ENCODE measurements around the gene ISLR2.

The ISLR2 gene

DNA sequence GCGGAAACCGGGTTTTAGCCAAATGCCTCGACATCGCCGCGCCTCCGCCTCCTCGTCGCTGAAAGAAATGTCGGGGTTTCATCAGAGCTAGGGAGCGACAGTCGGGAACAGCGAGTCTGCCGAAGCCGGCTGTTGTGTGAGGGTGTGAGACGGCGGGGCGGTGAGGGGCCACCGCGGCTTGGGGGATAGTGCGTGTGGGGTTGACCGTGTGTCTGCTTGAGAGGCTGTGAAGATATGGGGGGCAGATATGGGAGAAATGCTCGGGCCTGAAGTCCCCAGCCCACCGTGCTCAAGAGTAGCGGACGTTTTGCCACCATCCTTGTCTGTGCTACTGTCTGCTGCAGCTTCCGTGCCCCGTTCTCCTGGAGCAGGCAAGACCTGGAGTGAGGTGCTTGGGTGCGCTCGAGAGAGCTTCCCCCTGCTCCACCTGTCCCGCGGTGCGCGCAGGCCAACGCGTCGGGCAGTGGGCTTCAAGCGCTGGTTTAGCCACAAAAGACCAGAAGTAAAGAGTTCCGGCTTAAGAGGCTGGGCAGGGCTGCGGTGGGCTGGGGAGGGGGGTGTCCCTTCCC lies 716 bp upstream of the ISLR2 start:
- no peak for DNase-seq

- no peak for DNase-seq
Measured at GRCh38 chr15:74130849-74131627, 652 bp downstream of the ISLR2 start.

DNA sequence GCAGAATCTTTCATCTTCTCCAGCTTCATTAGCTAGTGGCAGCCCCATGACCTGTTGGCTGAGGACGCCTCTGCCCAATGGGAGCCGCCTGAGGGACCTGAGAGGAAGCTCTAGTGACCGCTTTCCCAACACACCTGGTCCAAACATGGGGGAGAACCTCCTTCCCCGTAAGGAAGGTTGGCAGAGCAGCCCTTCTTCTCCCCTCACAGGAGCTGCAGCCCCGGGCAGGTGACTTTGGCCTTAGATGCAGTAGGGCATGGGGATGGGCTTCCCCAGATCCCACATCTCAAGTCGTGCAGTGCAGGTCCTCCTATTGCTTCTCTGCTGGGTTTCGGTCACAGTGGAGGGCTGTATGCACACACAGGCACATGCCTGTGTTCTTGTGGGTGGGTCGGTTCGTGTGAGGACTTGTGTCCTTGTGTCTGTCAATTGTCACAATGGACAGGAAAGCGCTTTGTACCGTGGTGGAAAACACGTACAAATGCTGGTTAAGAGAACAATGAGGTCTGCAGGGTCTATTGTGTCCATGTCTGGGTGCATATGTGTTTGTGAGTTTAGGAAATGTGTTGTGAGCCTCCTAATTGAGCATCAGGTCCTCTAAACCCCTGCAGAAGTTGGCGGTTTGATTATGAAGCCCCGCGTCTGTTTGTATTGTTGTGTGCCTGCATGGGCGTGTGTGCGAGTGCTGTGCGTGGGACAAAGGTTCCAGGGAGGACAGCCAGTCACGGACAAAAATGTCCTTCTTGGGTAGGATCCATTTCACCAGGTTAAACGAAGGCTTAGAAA lies 1.4 kb downstream of the ISLR2 start:
- DNase-seq = no peak

DNA sequence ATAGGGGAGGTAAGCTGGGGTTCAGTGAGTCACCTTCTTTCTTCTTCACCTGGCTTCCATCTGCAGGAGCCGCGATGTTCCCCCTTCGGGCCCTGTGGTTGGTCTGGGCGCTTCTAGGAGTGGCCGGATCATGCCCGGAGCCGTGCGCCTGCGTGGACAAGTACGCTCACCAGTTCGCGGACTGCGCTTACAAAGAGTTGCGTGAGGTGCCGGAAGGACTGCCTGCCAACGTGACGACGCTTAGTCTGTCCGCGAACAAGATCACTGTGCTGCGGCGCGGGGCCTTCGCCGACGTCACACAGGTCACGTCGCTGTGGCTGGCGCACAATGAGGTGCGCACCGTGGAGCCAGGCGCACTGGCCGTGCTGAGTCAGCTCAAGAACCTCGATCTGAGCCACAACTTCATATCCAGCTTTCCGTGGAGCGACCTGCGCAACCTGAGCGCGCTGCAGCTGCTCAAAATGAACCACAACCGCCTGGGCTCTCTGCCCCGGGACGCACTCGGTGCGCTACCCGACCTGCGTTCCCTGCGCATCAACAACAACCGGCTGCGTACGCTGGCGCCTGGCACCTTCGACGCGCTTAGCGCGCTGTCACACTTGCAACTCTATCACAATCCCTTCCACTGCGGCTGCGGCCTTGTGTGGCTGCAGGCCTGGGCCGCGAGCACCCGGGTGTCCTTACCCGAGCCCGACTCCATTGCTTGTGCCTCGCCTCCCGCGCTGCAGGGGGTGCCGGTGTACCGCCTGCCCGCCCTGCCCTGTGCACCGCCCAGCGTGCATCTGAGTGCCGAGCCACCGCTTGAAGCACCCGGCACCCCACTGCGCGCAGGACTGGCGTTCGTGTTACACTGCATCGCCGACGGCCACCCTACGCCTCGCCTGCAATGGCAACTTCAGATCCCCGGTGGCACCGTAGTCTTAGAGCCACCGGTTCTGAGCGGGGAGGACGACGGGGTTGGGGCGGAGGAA lies 2.6 kb downstream of the ISLR2 start:
- no peak for DNase-seq

GRCh38 chr15:74133694-74134386 lies 3.5 kb downstream of the ISLR2 start:
- no peak for DNase-seq

DNA sequence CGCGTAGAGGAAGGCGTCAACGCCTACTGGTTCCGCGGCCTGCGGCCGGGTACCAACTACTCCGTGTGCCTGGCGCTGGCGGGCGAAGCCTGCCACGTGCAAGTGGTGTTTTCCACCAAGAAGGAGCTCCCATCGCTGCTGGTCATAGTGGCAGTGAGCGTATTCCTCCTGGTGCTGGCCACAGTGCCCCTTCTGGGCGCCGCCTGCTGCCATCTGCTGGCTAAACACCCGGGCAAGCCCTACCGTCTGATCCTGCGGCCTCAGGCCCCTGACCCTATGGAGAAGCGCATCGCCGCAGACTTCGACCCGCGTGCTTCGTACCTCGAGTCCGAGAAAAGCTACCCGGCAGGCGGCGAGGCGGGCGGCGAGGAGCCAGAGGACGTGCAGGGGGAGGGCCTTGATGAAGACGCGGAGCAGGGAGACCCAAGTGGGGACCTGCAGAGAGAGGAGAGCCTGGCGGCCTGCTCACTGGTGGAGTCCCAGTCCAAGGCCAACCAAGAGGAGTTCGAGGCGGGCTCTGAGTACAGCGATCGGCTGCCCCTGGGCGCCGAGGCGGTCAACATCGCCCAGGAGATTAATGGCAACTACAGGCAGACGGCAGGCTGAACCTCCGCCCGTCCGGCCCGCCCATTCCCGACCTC lies 4.1 kb downstream of the ISLR2 start:
- no peak for DNase-seq

- no peak for DNase-seq
Measured at GRCh38 chr15:74135041-74135565, 4.7 kb downstream of the ISLR2 start.

GRCh38 chr15:74136540-74136813 lies 6.1 kb downstream of the ISLR2 start:
- DNase-seq = no peak

GRCh38 chr15:74136814-74137536 lies 6.6 kb downstream of the ISLR2 start:
- DNase-seq = no peak

DNA sequence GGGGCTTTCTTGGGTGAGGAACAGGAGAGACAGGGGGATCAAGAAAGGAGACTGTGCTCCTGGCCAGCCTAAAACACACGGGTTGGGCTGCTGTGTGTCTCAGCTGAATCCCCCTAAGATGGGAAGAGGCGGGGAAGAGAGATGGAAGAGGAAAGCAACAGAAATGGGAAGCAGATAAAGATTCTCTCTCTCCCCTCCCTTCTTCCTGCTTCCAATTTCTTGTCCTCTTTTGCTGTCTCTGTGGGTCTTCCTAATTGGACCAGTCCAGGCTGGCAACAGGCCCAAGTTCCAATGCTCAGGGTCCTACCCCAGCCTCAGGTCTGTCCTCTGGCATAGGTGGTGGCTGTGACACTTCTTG lies 7.1 kb downstream of the ISLR2 start:
- DNase-seq = no peak

- DNase-seq = no peak
Measured at GRCh38 chr15:74138642-74139041, 8.3 kb downstream of the ISLR2 start.

- no peak for DNase-seq
Measured at GRCh38 chr15:74141591-74141990, 11.2 kb downstream of the ISLR2 start.

DNA sequence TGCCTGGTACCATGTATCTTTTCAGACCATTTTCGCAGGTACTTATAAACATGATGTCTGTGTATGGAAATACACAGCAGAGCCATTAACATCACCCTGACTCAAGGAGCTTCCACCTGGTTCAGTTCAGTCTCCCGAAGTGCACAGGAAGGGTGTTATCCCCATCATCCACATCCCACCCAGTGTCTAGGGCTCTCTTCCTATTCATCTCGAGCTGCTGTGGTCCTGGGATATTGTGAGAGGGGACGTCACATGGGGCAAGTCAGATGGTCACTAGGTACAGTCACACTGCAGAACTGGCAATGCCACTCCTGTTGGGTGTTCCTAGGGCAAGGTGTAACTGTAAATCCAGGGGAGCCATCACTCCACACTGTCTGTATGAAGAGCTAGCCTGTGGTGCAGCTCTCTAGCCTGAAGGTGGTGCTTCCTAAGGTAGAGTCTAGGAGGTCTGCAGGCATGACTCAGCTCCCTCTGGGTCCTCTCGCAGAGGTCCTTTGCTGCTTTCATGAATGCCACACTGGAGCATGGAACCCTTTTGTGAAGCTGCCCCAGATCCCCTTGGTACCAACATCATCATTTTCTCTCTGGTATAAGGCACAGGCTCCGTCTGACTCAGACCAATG lies 13.9 kb downstream of the ISLR2 start:
- DNase-seq = no peak

- DNase-seq = no peak
Measured at GRCh38 chr15:74146277-74146800, 16.0 kb downstream of the ISLR2 start.

DNA sequence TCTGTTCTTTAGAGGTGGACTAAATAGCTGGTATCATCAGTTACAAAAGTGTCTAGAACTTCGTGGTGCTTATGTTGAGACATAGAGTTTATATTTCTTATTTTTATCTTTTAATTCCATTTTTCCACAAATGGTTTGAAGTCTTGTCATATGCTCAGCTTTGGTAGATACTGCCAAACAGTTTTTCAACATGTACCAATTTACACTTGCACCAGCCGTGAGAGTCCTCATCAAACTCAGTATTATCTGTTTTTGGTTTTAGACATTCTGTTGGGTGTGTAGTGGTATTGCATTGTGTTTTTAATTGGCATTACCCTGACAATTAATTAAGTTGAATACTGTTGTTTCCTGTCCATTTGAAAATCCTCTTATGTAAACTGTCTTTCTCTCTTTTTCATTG lies 16.7 kb downstream of the ISLR2 start:
- DNase-seq = no peak

DNA sequence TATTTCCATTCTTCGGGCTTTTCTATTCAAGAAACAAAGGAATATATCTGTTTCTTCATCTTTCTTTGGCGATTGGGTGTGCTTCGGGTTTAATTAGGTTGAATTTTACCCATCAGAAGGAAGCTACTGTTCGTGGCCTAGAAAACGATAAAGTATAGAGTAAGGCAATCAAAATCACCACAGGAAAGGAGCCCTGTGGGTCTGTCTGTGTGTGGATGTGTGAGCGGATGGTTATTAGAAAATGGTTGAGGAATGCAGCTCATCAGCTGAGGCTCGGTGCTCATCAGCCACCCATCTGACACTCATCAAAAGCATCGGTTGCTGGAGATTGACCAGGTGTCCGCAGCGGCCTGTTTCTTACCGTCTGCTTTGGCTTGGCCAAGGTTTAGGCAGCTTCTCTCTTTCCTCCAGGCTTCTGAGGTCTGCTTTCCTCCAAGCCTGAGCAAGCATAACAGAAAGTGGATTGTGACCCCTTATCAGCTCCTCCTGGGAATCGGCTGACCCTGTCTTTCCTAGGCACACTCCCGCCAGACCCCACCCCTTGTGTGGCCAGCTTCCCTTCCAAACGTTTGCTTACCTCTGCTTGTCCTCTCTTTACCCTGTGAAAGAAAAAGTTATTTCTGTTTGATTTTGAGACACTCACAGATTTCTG lies 25.5 kb downstream of the ISLR2 start:
- DNase-seq = no peak

DNA sequence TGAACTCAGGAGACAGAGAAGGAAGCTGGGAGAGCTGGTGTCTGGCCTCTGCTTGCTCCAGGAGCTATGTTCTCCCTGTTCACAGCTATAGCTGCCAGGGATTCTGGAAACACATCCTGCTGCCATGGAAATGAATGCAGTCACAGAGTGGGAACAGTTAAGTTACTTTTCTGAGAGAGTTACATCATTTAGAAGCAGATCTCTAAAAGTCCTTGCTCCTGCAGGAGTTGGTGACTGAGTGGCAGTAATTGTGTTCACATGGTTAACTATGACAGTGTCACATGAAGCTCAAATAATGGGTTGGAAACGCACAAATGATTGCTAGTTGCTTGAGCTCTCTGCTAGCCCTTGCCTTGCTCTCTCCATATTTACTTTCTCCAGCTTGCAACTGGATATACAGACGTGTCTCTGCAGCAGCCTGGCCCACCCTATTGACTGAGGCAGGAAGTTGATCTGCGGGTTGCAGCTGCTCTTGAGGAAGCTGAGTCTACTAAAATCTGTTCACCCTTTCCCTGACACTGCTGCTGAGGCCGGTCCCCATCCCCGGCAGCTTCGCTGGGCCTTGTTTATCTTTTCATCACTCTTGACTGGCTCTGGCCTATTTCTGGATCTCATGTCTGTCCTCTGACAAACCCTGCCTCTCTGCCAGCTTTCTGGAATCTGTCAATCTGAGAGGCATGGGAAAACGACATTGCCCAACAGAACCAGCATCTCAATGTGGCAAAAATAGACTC lies 26.5 kb downstream of the ISLR2 start:
- DNase-seq = no peak

GRCh38 chr15:74157868-74158827 lies 27.8 kb downstream of the ISLR2 start:
- DNase-seq = no peak

Measured in SW 1271 (cell line).